GM19467 (cell line): ENCODE results near the gene EPN2.
"Not testable (repeated sequence)": the region's sequence is repeated elsewhere in the genome, so short reads cannot be mapped to it uniquely, and the experiment has no call there.

Experiments
- ATAC-seq: cut with Tn5 transposase; IDR thresholded peaks from one replicate; pipeline ENCODE4 v1.9.1; 2021; ENCODE audit warnings: mild to moderate bottlenecking, moderate library complexity; ENCODE audit not compliant: unreplicated experiment

EPN2 gene

DNA sequence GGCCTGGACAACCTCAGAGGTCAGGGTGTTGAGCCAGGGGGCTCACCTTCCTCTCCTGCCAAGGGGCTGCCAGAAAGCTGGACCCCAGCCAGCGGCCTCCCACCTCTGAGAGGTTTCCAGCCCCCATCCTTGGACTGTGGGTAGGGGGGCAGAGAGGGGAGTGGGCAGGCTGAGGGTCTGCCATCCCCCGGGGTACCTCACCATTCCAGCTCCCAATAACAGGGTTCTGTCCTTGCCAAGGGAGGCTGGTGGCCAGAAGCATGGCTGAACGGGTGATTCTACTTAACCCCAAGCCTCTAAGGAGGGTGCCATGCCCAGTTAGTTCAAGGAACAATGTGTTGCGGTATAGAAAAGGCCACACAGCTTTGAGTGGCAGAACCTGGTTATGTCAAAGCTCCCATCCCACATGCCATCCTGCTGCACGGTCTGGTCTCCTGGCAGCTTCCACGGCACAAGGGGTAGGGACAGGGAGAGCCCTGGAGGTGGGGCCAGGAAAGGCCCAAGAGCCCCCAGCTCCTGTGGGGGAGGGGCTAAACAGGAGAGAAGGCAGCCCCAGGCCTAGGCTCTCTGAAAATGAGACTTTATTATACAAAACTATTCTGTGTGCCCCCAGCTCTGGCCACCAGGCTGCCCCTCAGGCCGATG, 105.6 kb downstream of the EPN2 start:
- no peak for ATAC-seq

- no peak for ATAC-seq
Measured at GRCh38 chr17:19343256-19343630, 106.1 kb downstream of the EPN2 start.

- no peak for ATAC-seq
Measured at GRCh38 chr17:19343671-19344151, 106.5 kb downstream of the EPN2 start.

DNA sequence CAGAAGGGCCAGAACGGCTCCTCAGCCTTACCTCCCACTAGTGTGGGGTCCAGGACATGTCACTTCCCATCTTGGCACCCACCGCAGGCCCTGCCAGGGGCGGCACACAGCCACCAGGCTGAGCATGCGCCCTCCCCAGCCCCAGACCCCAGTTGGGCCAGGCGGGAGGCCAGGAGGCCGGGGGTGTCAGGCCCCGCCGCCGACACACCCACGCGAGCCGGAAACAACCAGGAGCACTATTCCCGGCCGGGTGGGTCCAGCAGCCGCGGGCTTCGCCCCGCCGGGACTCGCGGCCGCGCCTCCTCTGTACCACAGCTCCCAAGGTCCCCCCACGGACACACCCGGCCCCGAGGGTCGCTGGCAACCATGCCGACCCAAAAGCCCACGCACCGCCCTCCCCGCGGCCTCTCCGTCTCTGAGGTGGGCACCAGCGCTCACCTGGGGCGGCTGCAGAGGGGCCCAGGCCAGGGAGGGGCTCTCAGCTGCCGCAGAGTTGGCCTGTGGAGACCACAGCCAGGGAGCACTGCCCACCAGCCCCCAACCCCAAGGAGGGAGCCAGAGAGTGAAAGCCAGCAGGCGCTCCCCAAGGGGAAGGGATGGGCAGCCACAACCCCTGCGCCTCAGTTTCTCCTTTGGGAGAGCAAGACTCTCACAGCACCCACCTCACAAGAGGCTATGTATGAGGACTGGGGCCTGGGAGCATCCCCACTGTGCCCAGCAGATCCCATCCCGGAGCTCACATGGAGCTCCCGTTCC, 107.3 kb downstream of the EPN2 start:
- no peak for ATAC-seq

- ATAC-seq, result no peak
Measured at GRCh38 chr17:19345067-19345460, 107.9 kb downstream of the EPN2 start.

- no peak for ATAC-seq
Measured at GRCh38 chr17:19345486-19346350, 108.6 kb downstream of the EPN2 start.

GRCh38 chr17:19346351-19347255, 109.4 kb downstream of the EPN2 start:
- ATAC-seq, result no peak

- no peak for ATAC-seq
Measured at GRCh38 chr17:19347323-19348080, 110.3 kb downstream of the EPN2 start.

- ATAC-seq, result no peak
Measured at GRCh38 chr17:19348081-19348650, 111.0 kb downstream of the EPN2 start.

DNA sequence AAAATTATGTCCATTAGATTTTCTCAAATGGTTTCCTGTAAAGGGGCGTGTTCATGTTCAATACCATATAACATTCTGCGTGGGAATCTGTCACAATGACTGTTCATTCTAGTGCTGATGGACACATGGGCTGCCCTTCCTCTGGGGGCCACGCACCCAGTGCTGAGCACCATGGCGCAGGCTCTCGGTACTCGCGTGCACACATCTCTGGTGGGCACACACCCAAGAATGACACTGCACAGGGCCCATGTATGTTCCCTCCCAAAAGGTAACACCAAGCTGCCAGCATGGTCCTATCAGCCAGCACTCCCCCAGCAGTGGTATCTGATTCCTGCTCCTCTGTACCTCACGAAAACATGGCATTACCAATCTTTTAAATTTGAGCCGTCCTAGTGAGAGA, 111.6 kb downstream of the EPN2 start:
- no peak for ATAC-seq

GRCh38 chr17:19353401-19353800, 116.2 kb downstream of the EPN2 start:
- ATAC-seq, result not testable (repeated sequence)

DNA sequence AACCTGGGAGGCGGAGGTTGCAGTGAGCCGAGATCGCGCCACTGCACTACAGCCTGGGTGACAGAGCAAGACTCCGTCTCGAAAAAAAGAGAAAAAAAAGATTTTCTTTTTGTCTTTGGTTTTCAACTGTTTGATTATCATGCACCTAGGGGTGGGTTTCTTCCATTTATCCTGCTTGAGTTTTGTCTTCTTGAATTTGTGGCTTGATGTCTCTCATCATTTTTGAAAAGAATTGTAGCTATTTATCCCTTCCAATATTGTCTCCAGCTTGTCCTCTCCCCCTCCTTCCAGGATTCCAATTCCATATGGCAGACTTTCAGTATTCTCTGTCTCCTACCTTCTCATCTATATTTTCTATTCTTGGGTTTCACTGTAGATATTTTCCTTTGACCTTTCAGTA, 117.6 kb downstream of the EPN2 start:
- ATAC-seq, result no peak

DNA sequence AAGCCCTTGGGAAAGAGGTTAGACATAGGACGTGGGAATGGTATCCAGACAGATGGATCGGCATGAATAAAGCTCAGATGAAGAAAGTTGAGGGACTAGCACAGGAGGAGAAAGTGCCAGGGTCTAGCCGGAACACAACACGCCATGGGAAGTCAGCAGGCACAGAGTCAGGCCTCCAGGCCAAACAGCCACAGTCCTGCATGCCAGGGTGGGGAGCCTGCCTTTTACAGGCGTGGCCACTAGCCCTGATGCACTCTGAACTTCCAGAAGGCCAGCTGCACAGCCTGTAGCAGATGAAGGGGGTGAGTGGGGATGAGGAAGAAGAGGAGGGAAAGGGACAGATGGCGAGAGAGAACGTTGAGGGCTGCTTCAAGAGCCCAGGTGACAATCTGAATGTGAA, 120.2 kb downstream of the EPN2 start:
- no peak for ATAC-seq

DNA sequence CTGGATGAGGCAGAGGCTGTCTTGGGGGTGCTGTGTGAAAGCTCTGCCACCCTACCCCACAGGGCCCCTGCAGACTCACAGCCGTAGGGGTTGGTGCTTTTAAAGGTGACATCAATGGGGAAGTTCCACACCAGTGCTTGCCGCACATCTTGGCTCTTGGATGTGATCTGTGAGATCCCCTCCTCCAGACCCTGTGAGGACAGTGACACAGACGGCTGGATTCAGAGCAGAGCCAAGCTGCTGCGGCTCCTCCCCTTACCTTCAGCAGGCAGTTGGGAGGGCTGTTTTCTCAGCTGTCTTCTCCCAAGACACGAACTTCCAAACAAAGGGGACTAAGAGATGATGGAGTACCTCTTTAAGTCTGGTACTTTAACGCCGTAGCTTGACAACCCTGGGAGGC, 120.6 kb downstream of the EPN2 start:
- ATAC-seq, result no peak

- ATAC-seq, result no peak
Measured at GRCh38 chr17:19359151-19359550, 122.0 kb downstream of the EPN2 start.

DNA sequence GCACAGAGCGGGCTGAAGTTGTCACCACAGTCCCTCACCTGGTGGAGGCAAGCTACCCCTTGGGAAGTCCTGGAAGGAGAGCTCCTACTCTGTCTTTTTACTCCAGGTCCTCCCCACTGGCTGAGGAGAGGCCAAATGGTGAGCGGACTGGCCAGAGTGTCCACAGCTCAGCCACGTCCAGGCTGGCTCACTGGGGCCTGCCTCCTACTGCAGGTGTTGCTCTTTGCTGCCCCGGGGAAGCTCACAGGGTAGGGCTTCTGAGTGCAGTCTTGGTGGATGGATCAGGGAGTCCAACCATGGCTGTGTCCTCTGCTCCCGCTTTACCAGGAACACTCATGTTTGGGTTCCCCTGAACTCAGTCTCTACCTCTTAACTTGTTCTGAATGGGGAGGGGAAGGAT, 122.7 kb downstream of the EPN2 start:
- ATAC-seq, result no peak

GRCh38 chr17:19360772-19361171, 123.6 kb downstream of the EPN2 start:
- no peak for ATAC-seq

GRCh38 chr17:19361326-19361725, 124.2 kb downstream of the EPN2 start:
- no peak for ATAC-seq

- ATAC-seq, result no peak
Measured at GRCh38 chr17:19361944-19362276, 124.7 kb downstream of the EPN2 start.
